HG02678 (cell line): ENCODE measurements around the gene ECSIT.

Experiments used
- ATAC-seq: cut with Tn5 transposase; IDR thresholded peaks from one replicate; pipeline ENCODE4 v1.9.1; 2021; ENCODE audit warnings: mild to moderate bottlenecking, moderate library complexity; ENCODE audit not compliant: unreplicated experiment

Gene ECSIT

DNA sequence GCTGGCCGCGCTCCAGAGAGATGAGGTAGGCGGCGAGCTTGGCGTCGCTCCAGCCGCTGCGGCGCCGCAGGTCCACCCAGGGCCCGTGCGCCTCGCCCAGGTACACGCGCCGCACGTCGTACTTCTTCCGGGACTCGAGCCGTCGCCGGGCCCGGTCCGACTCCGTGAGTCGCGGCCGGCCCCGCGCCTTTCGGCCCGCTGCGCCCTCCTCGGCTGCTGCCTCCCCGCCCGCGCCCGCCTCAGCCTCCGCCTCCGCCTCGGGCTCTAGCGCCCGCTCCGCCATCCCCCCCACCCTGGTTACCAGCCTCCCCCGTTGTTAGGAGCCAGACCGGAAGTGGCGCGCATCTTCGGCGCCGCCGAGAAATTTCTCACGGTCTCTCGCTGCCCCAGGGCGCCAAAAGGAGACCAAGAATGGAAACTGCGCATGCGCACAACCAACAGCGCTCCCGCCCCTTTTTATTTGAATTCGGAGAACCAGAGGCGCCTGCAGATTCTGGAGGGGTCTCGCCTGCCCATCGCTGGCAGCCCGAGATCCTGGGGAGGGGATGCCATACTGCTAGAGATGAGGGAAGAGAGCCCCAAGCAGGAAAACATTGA is 23.3 kb downstream of the ECSIT start, which contains the start of gene ZNF653:
Gene ZNF653, minus strand, starts transcription at position 336 of the 597 bp plus-strand sequence. Its CDS starts 53 bp downstream, at position 283.
- ATAC-seq = peak; percentile 54

DNA sequence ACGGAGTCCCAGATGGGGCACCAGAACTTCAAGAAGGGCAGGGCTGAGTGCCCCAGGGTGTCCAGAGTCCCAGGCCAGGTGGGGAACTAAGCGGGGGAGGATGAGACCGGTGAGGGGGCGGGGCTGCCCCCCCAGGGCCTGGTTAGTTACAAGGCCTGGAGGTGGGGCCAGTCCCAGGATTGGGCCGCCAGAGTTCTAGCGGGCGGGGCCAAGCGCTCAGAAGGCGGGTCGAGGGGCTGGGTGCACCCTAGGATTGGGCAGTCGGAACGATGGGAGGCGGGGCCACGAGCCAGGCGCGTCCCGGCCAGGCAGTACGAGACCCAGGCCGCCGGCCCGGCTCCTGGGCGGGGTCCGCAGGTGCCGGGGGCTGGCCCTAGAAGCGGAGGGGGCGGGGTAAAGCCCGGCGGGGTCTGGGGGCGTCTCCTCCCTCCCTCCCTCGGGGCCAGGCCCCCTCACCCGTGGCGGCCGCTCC is 23.9 kb downstream of the ECSIT start:
- ATAC-seq = peak; percentile 90

DNA sequence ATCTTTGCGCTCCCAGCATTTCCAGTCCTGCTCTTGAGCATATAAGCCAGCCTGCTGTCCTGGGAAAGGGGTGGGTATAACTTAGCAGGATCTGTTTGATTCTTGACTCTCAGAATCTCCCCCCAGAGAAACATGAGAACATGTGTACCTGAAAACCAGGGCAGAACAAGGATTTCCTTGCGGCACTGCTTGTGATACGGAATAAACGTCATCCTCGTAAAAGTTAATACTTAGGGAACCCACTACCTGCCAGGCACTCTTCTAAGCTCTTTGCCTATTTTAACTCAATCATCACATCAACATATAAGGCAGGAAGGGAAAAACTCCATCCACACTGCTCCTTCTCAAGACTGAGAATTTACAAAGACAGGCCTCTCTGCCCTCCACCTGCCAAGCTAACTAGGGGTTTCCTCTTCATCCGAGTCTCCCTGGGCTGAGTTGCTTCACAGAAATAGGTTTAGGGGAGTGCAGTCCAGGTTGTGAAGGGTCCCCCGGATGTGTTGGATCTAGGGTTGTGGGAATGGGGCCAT is 24.4 kb downstream of the ECSIT start:
- ATAC-seq = no peak

DNA sequence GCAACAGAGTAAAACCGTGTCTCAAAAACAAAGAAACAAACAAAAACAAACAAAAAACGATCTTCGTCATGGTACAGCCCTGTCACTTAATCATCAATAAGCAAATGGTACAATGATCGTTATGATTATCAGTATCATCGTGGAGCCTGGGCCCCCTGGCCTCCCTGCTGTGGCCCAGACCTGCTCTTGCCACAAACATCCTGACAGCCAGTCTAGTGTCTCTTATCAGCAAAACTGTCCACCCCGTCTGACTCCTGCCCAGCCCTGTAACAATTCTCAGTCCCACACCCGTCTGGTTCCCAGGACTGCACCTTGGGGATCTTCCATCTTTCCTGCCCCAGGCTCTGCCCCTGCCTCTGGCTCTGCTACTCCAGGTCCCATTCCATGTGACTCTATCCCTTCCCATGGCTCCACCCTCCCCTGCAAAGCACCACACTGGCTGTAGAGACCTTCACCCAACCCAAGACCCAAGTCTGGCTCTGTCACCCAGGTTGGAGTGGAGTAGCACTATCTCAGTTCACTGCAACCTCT is 29.0 kb downstream of the ECSIT start:
- ATAC-seq = no peak

DNA sequence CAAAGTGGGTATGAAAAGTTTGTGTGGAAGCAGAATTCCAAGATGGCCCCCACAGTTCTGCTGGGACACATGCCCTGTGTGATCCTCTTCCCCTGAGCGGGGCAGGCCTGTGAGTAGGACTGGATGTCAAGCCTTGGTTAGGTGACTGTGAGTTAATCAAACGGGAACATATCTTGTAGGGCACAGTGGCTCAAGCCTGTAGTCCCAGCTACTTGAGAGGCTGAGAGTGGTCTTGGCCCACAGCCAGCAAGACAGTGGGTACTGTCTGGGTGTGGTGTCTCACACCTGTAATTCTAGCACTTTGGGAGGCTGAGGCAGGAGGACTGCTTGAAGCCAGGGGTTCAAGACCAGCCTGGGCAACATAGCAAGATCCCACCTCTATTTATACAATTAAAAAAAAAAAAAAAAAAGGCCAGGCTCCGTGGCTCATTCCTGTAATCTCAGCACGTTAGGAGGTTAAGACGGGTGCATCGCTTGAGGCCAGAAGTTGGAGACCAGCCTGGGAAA is 29.7 kb downstream of the ECSIT start:
- no peak for ATAC-seq

DNA sequence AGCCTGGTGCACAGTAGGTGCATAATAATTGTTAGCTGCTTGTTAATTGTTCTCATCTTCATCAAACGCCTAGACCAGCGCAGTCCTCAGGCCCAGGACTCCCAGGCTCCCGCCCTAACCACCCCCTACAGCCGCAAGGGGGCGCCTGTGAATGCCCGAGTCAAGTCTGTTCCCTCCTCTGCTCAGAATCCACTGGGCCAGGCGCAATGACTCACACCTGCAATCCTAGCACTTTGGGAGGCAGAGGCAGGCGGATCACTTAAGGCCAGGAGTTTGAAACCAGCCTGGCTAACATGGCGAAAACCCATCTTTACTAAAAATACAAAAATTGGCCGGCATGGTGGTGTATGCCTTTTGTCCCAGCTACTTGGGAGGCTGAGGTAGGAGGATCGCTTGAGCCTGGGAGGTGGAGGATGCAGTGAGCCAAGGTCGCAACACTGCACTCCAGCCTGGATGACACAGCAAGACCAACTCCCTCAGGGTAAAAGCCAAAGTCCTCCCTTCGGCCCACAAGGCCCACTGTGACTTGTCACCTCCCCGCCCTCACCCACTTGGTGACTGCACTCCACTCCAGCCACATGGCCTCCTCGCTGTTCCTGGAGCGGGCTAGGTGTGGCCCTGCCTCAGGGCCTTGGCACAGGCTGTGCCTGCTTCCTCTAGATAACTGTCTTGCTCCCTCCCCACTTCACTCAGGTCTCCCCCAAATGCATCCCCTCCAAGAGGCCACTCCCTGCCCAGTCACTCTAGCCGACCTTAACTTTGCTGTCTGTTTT is 32.4 kb downstream of the ECSIT start:
- ATAC-seq = no peak

DNA sequence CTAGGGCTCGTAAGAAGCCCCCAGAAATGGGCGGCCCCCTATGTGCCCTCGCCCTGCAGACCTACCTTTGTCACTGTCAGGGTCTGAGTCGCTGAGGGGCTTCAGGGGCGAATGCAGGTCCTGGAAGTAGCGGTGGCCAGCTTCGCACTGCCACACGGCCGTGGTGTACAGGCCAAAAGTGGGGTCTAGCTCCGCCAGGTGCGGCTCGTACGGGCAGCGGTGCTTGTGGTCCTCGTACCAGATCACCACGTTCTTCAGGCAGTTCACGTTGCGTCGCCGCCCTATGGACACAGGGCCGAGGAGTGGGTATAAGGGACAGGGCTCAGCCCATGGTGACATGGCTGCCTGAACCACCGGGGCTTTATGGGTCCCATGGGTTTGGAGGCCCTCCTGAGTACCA is 33.0 kb downstream of the ECSIT start:
- ATAC-seq = no peak

DNA sequence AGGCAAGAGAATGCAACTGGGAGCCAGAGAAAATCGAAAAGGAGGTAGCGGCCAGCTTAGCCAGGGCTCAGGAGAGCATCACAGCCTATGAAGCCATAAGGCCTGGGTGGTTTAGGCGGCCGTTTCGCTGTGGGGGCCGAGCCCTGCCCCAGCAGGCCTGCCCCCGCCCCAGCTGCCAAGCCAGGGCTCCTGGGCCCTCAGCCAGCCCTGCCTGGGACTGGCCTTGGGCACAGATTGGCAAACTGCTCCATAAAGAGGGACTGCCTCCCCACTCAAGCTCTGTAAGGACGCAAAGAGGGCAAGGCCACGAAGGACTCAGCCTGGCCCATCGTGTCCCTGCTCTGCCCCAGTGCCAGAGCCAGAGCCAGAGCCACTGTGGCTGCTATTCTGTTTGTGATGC is 33.5 kb downstream of the ECSIT start:
- ATAC-seq = no peak

DNA sequence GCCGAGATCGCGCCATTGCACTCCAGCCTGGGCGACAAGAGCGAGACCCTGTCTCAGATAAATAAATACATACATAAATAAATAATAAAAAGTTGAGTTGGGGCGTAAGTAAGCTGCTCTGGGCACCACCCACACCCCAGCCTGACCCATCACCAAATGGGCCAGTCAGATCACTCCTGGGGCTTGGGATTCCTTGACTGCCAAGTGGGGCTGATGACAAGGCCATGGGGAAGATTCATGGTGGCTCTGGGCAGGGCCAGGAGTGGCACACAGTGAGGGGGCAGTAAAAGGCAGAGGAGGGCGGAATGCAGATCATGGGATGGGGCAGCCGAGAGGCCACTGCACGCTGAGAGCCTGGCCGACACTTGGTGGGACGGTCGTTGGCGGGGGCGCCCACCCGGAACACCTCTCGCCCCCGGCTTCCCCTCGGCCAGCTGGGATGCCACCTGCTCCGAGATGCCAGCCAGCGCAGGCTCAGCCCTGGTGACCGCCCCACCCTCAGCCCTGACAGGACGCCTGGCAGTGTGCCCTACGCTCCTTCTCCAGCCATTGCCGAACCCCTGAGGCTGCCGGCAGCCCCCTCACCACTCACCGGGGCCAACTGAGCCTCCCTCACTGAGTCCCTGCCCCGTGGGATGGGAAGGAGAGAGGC is 34.2 kb downstream of the ECSIT start:
- ATAC-seq = no peak

DNA sequence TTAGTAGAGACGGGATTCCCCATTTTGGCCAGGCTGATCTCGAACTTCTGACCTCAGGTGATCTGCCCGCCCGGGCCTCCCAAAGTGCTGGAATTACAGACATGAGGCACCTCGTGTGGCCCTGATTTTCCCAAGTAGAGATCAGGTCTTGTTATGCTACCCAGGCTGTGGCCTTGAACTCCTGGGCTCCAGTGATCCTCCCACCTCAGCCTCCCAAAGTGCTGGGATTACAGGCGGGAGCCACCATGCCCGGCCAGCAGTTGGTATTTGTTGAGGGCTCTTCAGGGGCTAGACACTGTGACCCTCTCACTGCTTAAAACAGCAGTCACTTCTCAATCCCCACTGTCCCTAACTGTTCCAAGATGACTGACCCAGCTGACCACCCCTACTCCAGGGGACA is 39.6 kb downstream of the ECSIT start:
- no peak for ATAC-seq

DNA sequence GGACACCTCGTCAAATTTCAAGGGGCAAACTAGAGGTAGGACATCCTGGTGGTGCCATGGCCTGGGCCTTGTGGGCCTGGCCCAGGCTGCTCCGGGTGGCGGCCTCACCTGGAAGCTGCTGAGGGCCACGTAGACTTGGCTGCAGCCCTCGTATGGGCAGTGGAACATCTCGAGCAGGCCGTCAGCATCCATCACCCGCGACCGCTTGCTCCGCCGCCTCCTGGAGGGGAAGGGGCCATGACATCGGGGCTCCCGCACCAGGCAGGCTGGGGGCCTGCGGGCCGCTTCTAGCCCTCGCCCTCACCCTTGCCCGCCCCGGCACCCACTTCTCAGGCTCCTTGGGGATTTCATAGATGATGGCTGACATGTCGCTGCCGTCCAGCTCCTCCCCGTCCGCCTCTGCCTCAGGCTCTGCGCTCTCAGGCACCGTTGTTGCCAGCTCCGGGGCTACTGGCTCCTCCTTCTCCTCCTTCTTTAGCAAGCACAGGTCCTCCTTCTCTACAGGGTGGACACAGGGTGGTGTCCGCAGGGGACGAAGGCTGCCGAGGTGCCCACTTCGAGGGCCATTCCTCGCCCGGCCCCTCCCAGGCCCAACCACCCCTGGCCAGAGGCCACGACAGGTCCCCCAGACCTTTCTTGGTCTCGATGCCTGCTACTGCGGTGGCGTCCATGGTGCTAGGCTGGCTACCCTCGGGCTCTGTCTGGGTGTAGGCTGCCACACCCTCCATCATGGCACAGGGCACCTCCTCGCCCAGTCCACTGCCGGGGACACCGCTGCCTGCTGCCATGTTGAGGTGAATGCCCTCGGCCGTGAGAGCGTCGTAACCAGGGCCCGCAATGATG is 42.1 kb downstream of the ECSIT start:
- ATAC-seq = no peak

DNA sequence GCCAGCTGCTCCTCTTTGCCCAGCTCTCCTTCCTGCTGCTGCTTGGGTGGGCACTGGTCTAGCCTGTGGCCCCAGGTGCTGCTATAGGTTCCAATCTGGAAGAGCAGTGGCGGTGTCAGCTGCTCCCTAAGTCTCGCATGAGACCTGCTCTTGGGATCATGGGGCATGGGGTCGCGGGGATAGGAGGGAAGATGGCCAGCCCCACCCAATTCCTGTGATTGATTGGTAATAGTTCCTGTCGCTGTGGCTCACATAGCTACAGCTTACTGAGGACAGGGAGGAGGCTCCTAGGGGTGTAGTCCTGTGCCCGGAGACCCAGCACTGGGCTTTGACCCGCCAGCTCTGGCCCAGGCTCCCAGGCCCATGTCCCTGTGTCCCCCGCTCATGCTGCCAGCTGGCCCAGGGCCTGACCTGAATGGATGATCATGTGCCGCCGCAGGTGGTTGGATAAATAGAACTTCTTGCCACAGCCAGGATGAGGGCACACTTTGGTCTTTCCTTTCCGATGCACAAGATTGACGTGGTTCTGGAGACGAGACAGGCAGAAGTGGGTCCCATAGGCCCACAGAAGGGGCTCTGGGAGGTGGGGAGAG is 43.6 kb downstream of the ECSIT start:
- ATAC-seq = no peak

DNA sequence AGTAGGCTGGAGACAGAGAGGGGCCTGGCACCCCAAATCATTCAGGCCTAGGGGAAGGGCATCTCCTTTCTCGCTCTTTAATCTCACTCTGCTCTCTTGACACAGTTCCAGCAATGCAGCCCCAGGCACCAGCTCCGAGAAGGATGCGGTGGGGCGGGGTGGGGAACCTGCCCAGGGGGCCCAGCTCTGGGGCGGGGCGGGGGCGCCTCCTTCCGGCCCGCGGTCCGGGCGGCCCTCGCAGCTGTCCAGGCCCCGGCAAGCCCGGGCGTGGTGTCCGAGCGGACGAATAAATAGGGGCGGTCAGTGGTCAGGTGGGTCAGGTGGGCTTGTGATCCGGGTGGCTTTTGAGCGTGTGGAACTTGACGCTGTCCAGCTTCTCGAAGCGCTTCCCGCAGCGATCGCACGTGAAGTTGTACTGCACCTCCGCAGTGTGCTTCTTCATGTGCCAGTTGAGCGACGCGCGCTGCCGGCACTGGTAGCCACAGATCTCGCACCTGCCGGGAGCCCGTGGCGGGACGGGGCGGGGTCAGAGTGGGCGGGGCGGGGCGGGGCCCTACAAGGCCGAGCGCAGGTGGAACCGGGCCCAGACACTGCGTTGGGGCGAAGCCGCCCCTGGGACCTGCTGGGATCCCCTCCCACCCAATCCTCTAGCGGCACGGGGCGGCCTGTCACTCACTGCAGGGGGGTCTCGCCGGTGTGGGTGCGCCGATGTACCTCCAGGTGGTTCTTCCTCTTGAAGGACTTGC is 45.4 kb downstream of the ECSIT start:
- no peak for ATAC-seq

DNA sequence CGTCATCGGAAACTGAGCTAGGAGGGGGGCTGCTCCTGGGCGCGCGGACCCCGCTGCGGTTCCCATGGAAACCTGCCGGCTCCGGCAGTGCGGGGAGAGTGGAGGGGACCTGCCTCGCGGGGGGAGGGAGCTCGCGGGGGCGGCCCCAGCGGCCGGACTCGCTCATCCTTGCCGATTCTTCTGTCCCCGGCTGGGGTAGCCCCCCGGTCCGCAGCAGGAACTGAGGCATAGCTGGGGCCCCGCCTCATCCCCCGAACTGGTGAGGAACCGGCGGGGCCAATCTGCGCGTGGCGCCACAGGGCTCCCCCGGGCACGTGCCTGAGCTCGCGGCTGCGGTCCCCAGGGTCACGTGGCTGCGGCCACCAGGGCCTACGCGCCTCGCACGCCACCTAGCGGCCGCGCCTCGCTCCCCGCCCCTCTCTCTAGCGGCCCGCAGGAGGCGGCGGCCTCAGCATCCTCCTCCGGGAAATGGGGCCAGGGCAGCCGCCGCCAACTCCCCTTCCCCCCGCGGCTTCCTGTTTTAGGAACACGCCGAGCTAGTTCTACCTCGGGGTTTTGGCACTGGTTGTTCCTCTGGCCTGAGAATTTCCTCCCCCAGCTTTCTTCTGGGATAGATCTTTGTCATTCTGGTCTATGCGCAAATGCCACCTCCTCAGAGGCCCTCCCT is 46.4 kb downstream of the ECSIT start:
- ATAC-seq = peak; percentile 68

DNA sequence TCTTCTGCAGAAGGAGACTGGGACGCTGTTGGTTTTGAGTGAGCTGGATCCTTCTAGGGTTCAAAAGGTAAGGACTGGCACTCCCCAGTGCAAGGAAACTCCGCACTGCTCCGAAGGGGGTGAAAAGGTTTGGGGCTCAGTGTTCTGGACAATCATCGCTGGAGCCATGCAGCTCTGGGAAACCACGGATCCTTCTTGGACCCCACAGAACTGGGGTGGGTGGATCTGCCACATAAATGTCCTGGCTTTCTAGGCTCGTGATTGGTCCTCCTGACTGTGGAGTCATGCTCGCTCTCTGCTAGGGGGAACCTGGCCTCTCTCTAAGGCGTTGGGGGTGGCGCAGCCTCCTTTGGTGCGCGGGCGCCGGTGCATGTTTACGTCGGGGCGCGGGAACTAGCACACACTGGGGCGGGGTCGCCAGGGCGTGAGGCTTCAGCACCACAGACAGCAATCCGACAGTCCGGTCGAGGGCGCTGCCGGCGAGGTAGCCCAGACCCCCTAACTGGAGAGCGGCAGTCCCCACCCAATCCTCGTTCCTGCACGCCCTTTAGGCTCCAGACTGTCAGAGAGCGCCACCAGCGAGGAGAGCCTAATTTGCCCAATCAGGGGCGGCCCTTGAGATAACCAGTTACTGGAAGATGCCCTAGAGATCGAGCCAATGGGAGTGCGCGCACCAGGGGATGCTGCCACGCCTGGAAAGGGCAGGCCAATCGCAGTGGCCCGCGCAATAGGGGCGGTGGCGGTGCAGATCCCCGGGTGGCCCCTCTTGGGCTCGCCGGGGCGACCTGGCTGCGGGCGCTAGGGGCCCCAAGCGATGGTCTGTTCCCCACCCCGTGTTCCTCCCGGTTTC is 47.2 kb downstream of the ECSIT start:
- peak; percentile 60 for ATAC-seq

DNA sequence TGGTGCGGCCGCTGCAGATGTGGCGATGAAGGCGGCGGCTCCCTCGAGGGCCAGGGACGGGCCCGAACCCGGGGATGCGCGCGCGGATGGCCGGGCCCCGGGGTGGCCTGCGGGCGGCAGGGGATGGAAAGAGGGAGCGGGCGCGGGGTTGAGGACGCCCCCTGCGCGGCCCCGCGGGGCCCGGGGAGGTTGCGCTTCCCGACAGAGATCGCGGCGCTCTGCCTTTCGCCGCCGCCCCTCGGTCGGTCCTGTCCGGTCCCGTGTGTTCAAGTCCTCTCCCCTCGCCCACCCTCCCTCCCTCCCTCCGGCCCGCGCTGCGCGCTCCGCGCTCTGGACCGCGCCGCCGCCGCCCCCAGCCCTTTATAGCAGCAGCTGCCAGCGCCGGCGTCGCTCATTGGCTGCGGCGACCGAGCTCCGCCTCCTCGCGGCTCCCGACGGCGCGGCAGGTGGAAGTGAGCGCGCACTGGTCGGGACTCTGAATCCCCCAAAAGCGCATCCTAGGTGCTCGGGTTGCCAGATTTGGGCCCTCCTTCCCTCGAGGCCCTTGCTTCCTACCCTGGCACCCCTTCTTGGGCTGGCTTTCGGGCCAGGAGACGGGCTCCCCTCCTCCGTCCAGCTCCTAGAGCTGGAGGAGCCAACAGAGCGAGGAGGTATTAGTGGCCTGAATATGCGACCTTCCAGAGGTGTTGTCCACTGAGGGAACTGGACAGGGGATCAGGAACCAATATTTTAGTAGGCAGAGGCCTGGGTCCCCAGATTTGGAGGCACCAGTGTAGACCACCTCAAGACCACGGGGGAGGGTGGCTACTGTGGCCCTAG is 48.0 kb downstream of the ECSIT start, which contains the start of gene ELAVL3:
Gene ELAVL3, minus strand, starts transcription at position 332 of the 819 bp plus-strand sequence. CDS start 438 bp downstream, outside the sequence.
- ATAC-seq = no peak
